CD4-positive, alpha-beta T cell treated with Interleukin-12 subunit alpha and Interleukin-12 subunit beta, for 1 hour (primary cell): Measurements from ENCODE around the gene ROR2.
"Not testable (repeated sequence)": the region's sequence is repeated elsewhere in the genome, so short reads cannot be mapped to it uniquely, and the experiment has no call there.

Experiments used
- DNase-seq: peaks from one replicate; pipeline ENCODE4 v3.0.0-alpha.2; 2020

ROR2 gene

DNA sequence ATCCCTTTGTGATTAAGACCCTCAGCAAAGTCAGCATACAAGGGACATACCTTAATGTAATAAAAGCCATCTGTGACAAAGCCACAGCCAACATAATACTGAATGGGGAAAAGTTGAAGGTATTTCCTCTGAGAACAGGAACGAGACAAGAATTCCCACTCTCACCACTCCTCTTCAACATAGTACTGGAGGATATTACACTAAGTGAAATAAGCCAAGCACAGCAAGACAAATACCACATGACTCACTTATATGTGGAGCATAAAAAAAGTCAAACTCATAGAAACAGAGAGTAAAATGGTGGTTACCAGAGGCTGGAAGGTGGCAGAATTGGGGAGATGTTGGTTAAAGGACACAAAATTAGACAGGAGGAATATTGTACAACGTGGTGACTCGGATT, 408.3 kb downstream of the ROR2 start:
- DNase-seq: no peak

GRCh38 chr9:91540506-91540905, 409.5 kb downstream of the ROR2 start:
- not testable (repeated sequence) for DNase-seq

DNA sequence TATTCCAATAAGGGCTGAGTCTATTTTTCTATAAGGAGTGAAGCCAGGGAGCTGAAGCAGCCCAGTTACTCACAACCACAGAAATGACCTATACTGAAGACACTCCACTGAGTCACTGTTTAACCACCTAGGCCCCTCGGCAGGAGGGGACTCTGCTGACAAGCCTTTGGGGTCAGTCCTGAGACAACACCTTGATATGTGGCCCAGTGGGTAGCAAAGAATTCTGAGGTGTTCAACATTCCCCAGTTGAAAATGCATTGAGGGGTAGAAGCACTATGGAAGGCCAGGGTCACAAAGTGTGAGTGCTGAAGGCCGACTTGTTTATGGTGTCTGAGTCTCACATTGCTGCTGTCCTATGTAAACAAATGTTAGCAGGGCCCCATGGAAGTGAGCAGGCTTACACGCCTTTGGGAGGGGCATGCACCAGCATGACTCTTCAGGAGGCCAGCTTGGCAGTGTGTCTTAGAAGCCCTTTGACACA, 413.8 kb downstream of the ROR2 start:
- no peak for DNase-seq

- no peak for DNase-seq
Measured at GRCh38 chr9:91534374-91534773, 415.7 kb downstream of the ROR2 start.

DNA sequence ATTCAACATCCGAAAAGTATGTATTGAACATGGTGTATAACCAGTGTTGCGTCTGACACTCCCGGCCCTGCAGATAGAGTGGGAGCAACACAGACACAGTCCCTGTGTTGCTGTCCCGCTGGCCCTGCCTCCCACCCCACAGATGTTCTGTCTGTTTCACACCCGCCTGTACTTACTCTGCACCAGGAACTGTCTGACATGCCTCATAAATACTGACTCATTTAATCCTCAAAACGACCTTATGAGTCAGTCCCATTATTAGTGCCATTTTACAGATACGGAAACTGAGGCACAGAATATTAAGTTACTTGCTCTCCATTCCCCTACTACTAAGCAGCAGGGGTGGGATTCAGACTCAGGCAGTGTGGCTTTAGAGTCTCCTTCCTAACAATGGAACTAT, 416.6 kb downstream of the ROR2 start:
- DNase-seq: no peak

GRCh38 chr9:91532325-91532724, 417.7 kb downstream of the ROR2 start:
- no peak for DNase-seq

DNA sequence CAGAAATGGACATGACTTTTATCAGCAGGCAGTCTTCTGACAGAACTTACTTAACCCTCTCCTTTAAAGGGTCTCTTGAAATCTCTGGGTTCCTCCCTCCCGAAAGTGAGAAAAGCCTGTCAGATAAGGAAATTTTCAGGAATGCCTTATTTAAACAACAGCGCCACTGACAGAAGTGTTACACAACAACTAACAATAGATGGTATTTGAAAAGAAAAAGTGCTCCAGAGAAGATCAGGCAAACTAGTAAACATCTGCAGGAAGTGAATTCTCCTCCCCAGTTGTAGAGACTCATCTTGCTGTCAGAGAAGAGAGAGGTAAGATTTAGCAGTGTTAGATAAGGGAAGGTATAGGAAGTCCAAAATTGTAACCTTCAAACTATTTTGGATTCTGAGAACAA, 419.2 kb downstream of the ROR2 start:
- no peak for DNase-seq

DNA sequence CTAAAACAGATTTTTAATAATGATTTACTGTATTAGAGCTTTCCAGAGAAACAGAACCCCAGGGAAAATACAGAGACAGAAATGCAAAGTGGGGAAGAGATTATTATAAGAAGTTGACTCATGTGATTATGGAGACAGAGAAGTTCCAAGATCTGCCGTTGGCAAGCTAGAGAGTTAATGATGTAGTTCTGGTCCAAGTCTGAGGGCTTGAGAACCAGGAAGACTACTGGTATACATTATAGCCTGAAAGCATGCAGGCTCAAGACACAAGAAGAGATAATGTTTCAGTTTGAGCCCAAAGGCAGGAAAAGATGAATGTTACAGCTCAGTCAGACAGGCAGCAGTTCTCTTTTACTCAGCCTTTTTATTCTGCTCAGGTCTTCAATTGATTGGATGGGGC, 427.5 kb downstream of the ROR2 start:
- no peak for DNase-seq

GRCh38 chr9:91519520-91520277, 430.3 kb downstream of the ROR2 start:
- DNase-seq: no peak

DNA sequence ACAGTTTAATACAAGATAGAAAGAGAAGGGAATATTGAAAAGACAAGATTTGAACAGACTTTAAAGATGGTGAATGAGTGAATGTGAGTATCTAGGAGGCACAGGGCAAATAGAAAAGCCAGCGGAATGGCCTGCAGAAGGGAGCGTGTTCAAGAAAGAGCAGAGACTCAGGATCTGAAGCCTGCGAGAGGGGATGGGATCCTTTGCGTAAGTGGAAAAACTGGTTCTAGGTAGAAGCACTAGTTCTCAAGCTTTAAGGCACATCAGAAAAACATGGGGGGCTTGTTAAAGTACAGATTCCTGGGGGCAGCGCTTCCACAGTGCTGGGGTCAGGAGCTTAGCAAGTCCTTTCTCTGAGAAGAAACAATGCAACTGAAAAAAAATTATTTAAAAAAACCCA, 431.6 kb downstream of the ROR2 start:
- DNase-seq: no peak

DNA sequence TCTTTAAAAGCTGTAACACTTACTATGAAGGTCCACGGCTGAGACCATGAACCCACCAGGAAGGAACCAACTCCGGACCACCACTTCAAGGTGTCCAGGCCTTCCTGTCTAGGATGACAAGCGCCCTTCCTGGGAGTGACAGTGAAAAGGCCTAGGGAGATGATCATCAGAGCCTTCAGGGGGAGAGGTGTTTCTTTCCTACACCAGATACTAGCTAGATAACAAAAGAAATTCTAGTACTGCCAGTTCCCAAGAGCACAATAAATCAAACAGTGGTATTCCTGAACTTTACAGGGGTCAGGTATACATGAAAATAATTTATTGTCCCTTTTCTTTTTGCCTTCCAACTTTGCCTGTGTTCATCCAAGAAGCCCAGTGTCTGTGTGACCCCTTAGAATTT, 432.2 kb downstream of the ROR2 start:
- DNase-seq: no peak

- not testable (repeated sequence) for DNase-seq
Measured at GRCh38 chr9:91517332-91517731, 432.7 kb downstream of the ROR2 start.

DNA sequence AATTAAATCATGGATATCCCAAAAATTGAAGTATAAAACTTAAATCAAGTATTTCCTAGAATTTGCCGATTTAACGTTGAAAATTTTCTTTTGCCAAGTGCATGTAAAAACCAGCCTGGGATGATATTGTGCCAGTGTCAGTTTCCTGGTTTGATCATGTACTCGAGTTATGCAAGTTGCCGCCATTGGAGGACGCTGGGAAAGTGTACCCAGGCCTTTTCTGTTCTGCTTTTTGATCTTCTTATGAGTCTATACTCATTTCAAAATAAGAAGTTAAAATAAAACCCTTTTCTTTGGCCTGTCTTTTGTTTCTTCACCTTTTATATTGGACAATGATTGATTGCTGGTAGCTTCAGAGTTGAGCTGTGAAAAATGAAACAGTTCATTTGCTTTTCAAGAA, 433.3 kb downstream of the ROR2 start:
- DNase-seq: no peak

- no peak for DNase-seq
Measured at GRCh38 chr9:91516081-91516480, 433.9 kb downstream of the ROR2 start.

DNA sequence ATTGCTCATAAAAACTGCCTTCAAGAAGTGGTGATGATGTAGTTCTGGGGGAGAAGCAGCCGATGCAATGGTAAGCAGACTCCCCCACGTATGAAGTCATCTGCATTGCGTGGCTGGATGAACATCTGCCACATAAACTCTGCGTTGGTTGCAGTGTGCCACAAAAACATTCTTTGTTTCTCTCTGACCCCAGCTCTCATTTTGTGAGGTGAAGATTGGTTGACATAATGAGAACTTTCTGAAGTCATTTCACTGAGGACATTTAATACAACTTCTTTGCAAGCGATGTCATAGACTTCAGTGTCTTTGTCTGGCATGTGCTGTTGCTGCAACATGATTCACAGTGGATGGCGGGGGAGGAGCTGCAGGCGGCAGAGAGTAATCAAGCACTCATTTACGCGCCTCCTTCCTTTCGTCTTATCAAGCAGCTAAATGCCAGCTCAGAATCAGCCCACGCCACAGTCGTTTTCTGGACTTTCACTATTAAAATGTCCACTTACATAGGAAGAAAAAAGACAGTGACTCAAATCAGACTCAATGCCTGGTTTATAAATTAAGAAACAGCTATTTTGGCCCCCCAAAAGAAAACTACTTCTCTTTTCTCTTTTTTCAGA, 434.8 kb downstream of the ROR2 start:
- DNase-seq: no peak
